Stimulated activated CD8-positive, alpha-beta memory T cell treated with anti-CD3 and anti-CD28 coated beads, Interleukin-15, amount 100 ng/mL, for 4 hours (primary cell): ENCODE measurements around the gene DMXL2.
"Not testable (repeated sequence)": the region's sequence is repeated elsewhere in the genome, so short reads cannot be mapped to it uniquely, and the experiment has no call there.

ENCODE experiments used
- DNase-seq, 2 donors: peaks; one replicate each; pipeline ENCODE4 v3.0.0-alpha.2; 2020; ENCODE audit warnings: low read depth in 2 of 2

The DMXL2 gene, protein sequence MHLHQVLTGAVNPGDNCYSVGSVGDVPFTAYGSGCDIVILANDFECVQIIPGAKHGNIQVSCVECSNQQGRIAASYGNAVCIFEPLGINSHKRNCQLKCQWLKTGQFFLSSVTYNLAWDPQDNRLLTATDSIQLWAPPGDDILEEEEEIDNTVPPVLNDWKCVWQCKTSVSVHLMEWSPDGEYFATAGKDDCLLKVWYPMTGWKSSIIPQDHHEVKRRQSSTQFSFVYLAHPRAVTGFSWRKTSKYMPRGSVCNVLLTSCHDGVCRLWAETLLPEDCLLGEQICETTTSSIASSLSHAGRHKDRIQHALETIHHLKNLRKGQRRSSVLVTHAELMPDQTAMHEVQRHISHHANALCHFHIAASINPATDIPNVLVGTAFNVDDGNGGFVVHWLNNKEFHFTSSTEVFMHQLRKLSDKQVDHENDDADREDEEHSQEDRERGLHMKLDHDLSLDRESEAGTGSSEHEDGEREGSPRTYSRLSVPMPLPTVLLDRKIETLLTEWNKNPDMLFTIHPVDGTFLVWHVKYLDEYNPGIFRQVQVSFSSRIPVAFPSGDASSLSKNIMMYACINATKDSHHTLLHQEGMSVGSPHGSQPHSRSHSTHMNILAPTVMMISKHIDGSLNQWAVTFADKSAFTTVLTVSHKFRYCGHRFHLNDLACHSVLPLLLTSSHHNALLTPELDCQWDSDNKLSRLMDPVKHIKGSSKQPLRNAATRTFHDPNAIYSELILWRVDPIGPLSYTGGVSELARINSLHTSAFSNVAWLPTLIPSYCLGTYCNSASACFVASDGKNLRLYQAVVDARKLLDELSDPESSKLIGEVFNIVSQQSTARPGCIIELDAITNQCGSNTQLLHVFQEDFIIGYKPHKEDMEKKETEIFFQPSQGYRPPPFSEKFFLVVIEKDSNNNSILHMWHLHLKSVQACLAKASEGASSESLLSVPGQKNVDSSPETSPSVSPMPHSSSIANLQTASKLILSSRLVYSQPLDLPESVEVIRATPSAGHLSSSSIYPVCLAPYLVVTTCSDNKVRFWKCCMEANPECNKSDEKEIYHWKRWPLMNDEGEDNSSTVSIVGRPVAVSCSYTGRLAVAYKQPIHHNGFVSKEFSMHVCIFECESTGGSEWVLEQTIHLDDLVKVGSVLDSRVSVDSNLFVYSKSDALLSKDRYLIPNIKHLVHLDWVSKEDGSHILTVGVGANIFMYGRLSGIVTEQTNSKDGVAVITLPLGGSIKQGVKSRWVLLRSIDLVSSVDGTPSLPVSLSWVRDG (N-terminal part only)

DNA sequence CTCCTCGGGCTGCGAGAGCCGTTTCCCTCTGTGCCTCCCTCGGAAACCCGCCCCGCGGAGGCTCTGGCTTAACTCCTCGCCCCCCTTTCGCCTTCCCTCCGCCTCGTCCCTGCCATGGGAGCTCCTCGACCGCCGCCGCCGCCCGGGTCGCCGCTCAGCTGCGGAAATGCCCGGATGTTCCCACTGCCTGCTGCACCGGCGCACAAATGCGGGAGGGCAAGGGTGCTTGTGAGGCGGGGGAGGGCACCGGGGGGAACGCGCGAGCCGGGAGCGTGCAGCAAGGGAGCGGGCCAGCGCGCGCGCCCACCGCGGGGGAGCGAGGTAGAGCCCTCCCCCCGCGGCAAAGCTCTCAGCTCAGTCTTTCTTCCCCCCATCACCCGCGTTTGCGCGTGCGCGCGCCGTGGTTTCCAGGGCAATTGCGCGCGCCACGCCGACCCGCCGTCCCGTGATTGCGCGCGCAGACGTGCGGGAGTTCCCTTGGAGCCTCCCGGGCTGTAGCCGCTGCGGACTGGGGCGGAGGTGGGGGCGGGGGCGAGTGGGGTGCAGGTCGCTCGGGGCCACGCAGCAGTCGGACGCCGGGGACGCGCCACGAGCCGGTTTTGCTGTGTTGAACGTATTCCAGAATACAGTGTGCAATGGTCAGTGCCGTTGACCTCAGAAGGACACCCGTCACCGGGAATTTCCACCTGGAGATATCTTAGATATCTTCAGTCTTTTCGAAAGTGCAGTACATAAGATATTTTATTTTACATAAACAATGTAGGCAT lies at the start of gene DMXL2:
DMXL2 (minus strand) TSS at position 168 of the 767 bp plus-strand sequence. CDS start 226 bp downstream, outside the sequence.
- DNase-seq, result peak; percentile 23 to 42

DNA sequence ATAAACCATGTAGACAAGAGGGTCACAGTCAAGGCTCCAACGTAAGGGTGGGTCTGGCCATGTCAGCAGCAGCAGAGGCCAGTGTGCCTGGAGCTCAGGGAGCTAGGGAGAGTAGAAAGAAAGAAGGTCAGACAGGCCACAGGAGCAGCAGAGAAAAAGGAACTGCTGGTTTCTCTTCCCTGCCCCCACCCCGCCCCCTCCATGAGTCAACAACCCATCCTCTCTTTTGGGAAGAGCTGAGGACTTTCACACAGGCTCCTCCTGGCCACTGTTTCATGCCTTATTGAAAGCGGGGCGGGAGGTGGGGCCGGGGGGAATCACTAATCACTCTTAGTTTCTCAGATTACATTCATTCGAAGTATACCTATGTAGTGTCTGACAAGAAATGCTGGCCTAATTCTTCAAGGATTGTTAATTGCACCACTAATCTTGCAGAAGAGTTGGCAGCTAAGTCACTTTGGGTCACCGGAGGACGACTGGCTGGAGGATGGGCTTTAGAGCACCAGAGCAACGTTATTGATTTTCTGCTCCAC lies 49.6 kb upstream of the DMXL2 start:
- DNase-seq, result no peak

DNA sequence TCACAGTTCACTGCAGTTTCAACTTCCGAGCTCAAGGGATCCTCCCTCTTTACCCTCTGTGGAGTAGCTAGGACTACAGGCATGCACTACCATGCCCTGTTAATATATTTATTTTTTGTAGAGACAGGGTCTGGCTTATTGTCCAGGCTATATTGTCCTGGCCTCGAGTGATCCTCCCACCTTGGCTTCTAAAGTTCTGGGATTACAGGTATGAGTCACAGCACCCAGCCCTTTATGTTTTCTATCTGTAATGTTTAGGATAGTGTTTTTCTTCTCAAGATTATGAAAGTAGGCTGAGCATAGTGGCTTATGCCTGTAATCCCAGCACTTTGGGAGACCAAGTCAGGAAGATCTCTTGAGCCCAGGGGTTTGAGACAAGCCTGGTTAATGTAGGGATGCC lies 46.8 kb upstream of the DMXL2 start:
- DNase-seq, result no peak

DNA sequence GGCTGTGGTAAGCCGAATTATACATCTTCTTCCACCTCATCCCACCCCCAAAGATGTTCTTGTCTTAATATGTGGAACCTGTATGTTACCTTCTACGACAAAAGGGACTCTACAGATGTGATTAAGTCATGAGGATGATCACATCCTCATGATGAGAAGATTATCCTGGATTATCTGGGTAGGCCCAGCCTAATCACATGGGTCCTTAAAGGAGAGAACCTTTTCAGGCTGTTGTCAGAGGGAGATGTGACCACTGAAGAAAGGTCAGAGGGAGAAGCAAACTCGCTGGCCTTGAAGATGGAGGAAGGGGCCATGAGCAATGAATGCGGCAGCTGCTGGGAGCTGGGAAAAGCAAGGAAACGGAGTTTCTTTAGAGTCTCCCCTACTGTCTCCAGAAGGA lies 45.9 kb upstream of the DMXL2 start:
- no peak for DNase-seq

DNA sequence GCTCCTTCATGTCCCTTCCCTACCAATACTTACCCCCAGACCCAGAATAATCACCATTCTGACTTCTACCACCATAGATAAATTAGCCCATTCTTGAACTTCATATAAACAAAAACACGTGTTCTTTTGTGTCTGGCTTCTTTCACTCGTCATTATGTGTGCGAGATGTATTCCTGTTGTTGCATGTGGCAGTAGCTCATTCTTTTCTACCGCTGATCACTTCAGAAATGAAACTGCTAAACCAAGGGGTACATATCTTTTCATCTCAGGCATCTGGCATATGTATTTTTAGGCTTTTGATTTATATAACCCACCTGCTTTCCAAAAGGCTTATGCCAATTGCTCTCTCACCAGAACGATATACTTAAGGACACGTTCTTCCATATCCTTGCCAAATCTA lies 44.9 kb upstream of the DMXL2 start:
- no peak for DNase-seq

DNA sequence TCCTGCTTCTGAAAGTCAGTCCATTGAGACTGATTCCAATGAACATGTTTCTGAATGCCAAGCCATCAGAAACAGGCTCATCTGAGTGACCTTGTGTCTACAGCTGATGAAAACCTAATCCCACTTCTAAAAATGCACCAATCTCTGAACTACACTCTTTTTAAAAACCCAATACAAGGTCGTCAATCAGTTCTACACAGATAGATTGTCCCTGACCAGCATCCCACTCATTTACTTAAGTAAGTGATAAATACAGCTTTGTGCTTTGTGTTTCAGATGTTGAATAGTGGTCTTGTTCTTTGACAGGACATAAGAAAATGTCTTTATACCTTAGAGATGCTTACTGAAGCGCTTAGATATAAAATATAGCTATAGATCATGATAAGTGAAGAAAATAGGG lies 38.5 kb upstream of the DMXL2 start:
- no peak for DNase-seq

DNA sequence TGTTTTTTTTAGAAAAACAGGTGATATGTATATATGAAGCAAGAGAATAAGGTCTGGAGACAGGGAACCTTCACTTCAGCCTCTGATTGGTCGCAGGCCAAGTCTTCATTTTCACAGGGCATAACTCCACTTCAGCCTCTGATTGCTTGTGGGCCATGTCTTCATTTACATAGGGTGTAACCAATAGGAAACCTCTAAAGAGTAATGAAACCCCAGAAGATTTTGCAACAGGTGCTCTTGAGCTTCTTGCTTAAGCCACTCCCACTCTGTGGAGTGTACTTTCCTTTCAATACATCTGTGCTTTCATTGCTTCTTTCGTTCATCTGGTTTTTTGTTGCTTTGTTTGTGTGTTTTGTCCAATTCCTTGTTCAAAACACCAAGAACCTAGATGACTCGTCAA lies 36.1 kb upstream of the DMXL2 start:
- DNase-seq, result no peak

DNA sequence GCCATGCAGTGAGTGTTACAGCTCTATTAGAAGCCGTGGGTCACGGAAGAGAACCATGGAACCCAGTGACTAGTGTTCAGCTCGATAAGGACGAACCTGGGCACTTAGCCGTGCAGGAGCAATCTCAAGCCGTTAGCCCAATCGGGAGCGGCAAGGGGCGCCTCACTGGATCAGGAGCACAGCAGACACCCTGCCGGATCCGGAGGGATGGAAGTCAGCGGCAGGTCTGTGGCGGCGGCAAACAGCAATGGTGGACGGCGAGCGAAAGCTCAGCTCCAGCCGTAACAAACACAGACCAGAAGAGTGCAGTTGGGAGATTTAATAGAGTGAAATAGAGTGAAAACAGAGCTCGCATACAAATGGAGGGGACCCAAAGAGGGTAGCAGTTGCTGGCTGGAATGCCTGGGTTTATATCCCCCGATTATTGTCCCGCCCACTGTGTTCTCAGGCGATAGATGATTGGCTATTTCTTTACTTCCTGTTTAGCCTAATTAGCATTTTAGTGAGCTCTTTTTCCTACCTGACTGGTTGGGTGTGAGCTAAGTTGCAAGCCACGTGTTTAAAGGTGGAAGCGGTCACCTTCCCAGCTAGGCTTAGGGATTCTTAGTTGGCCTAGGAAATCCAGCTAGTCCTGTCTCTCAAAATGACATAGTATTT lies 33.0 kb upstream of the DMXL2 start:
- not testable (repeated sequence) for DNase-seq

DNA sequence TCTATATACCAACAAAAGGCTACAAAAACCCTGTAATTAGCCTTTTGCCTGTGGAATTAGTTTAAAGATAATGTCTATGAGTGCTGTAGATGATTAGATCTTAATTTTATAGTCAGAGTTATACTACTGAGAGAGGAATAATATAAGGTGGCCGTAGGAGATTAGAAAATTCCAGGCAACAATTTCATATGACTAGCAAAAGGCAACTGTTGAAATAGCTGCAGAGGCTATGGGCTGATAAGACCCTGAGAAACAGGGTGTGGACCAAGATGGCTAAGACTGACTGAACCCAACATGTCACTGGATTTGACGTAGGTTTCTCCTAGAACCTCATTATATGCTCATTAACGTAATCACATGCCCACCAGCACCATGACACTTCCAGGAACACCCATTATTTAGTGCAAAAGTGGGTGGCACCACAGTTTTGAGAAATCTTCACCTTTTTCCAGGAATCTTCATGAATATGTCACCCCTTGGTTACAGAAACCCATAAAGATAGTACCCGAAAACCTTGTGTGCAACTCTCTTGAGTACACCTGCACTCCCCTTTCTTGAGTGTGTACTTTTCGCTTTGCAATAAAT lies 29.6 kb upstream of the DMXL2 start:
- DNase-seq, result no peak

DNA sequence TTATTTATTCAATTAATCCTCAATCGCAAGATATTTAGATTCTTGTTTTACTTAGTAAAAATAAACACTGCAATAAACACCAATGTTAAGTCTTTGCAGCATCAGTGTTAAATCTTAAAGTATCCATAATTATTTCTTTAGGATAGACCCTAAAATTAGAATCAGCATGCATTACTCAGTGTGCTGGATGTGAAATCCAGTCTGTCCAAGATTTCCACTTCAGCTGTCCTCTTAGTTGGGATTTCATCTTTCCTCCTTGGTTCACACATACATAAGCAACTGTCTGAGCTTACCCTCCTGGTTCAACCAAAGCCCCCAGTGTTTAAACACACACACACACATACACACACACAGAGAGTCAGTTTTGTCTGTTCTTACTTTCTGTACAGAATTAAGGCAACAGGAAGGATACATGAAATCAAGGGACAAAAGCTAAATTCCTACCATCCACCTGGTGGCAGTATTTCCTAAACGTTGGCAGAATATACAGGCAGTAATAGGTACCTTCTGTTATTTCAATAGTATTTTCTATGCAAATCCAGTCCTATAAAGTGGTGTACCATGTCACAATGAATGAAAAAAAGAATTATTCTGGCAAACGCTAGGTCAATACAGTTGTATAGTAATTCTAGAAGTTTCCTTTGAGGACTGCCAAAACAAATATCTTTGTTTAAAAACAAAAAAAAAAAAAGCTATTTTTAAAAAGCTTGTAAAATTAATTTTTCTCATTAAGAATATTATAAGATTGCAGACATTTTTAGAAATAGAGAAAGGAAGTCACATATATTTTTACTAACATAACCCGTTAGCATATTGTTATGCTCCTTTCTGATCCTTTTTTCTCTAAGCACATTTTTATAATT lies 27.3 kb upstream of the DMXL2 start:
- peak in 1 of 2 donors; percentile 17 for DNase-seq

DNA sequence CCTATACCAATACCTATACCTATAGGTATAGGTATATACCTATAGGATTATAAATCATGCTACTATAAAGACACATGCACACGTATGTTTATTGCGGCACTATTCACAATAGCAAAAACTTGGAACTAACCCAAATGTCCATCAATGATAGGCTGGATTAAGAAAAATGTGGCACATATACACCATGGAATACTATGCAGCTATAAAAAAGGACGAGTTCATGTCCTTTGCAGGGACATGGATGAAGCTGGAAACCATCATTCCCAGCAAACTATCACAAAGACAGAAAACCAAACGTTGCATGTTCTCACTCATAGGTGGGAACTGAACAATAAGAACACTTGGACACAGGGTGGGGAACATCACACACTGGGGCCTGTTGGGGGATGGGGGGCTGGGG lies 26.1 kb upstream of the DMXL2 start:
- not testable (repeated sequence) for DNase-seq

DNA sequence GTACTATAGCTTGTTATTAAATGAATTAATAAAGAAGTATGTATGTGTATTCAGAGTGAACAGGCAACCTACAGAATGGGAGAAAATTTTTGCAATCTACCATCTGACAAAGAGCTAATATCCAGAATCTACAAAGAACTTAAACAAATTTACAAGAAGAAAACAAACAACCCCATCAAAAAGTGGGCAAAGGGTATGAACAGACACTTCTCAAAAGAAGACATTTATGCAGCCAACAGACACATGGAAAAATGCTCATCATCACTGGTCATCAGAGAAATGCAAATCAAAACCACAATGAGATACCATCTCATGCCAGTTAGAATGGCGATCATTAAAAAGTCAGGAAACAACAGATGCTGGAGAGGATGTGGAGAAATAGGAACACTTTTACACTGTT lies 25.5 kb upstream of the DMXL2 start:
- not testable (repeated sequence) for DNase-seq

DNA sequence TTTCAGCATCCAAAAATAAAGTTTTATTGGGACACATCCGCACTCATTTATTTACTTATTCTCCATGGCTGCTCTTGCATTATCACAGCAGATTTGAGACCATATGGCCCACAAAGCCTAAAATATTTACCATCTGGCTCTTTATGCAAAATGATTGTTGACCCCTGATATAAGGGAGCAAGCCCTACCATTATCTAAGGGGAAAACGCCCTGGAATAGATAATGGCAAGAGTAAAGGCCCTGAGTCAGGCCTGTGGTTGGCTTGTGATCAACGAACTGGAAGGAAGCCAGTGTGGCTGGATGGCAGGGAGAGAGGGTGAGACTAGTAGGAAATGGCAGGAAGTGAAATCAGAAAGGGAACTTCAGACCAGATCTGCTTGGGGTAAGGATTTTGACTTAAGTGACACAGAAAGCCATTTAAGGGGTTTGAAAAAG lies 24.6 kb upstream of the DMXL2 start:
- DNase-seq, result no peak

DNA sequence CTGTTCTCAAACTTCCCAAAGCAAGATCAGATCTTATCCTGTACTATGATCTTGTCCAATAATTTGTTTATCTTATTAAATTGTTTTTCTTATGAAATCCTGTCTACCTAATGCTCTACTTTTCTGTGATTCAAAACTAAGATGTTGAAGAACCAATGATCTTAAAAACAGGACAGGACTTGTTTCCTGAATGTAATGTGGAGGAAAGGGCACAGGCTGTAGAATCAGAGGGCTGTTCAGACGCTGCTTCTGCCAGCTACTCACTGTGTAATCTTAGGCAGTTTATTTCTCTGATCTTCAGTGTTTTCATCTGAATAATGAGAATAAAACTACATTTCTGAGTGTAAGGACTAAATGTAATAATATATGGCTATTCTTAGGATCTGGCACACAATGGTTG lies 20.1 kb upstream of the DMXL2 start:
- DNase-seq, result no peak

DNA sequence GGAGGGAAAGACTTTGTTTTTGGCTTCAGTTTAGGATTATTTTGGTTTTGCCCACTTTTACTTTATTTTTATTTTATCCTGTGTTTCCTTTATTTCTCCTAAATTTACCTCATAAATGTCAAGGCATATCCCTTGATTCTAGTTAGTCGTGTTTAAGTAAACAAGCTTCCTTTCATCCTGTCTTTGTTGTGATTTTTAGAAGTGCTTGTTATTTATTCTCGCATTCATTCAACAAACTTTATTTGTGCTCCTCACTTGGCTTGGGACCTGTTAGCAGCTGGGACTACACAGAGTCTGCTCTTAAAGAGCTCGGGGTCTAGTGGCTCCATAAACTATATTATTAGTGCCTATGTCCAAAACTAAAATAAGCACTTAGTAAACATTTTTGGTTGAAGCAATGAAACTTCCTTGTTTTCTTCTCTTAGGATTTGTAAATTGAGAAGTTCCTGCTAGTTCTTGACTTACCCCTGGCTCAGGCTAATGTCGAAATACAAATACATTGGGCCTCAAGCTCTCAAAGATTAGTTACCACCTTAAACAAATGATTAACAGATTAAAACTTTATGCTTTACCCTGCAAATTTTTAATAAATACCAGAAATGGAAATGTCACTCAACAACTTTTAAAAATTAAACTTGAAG lies 19.0 kb upstream of the DMXL2 start:
- no peak for DNase-seq

DNA sequence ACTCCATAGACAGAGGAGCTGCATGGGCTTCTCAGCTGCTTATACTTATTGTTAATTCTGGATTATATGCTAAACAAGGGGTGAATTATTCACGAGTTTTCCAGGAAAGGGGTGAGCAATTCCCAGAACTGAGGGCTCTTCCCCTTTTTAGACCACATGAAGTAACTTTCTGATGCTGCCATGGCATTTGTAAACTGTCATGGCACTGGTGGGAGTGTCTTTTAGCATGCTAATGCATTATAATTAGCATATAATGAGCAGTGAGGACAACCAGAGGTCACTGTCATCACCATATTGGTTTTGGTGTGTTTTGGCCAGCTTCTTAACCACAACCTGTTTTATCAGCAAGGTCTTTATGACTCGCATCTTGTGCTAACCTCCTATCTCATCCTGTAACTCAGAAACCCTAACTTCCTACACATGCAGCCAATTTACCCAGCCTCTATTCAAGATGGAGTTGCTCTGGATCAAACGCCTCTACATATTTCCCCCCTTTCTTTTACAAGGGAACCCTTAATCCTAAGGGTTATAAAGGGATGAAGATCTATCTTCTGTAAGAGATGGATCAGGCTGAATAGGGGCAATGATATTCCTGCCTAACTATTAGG lies 12.1 kb upstream of the DMXL2 start:
- DNase-seq, result no peak

DNA sequence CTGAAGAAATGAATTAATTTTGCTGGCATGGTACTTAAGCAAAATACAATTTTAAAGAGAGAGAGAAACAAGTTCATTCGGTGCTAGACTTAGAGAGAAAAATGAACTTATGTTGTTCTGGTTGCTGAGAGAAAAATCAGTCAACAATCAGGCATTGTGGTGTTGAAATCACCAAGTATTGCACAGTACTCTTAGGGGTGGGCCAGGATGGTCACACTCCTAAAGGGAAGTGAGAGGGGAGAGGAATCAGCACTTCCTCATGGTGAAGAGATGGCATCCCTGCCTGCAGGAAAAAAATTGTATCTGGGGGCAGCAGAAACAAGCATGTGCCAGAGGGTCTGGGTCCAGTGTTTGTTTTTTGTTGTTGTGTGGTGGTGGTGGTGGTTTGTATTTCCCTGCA lies 7.0 kb upstream of the DMXL2 start:
- DNase-seq, result no peak

DNA sequence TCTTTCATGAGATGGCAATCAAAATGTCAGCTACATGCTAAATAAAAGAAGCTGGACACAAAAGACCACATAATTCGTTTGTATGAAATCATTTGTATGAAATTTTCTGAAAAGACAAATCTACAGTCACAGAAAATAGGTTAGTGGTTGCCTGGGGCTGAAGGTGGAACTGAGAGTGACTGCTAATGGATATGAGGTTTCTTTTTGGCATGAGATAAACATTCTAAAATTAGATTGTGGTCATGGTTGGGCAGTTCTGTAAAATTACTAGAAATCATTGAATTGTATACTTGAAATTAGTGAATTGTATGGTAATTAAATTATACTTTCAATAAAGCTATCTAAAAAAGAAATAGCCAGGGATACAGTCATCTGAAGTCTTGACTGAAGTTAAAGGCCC lies 2.7 kb upstream of the DMXL2 start:
- no peak for DNase-seq
